Loucy (cell line): ENCODE data around the gene CNRIP1.

Experiments
- H2AFZ ChIP-seq: fragments of 200-600 bp; sonication (generic); 2 replicates; pipeline ENCODE4 v1.6.0; 2016; ENCODE audit warnings: antibody characterized with exemption, mild to moderate bottlenecking, low read length, moderate library complexity
- H3F3A ChIP-seq: fragments of 200-600 bp; 2 replicates; pipeline ENCODE4 v1.6.0; 2016; ENCODE audit warnings: antibody characterized with exemption, low read depth, mild to moderate bottlenecking
- H3K27me3 ChIP-seq: fragments of 200-600 bp; sonication (generic); 2 replicates; pipeline ENCODE4 v1.6.1; 2014; ENCODE audit warnings: low read length, mild to moderate bottlenecking; ENCODE audit not compliant: insufficient read depth, poor library complexity, severe bottlenecking
- H3K36me3 ChIP-seq: fragments of 200-600 bp; sonication (generic); 2 replicates; pipeline ENCODE4 v1.6.1; 2016; ENCODE audit warnings: low read length; ENCODE audit not compliant: insufficient read depth
- H3K4me1 ChIP-seq: fragments of 200-600 bp; sonication (generic); 2 replicates; pipeline ENCODE4 v1.5.1; 2014; ENCODE audit warnings: low read length, mild to moderate bottlenecking; ENCODE audit not compliant: insufficient read depth, poor library complexity, severe bottlenecking
- H3K4me2 ChIP-seq: fragments of 200-600 bp; sonication (generic); 2 replicates; pipeline ENCODE4 v1.6.0; 2014; ENCODE audit warnings: antibody characterized with exemption, low read length, low read depth, mild to moderate bottlenecking; ENCODE audit not compliant: poor library complexity, severe bottlenecking
- H3K4me3 ChIP-seq: fragments of 200-600 bp; sonication (generic); 2 replicates; pipeline ENCODE4 v1.5.1; 2014; ENCODE audit warnings: low read length, mild to moderate bottlenecking, mixed read lengths; ENCODE audit not compliant: poor library complexity, severe bottlenecking
- H3K79me2 ChIP-seq: fragments of 200-600 bp; sonication (generic); 2 replicates; pipeline ENCODE4 v1.6.1; 2014; ENCODE audit warnings: low read length; ENCODE audit not compliant: insufficient read depth
- H3K9ac ChIP-seq: fragments of 200-600 bp; sonication (generic); 2 replicates; pipeline ENCODE4 v1.6.0; 2014; ENCODE audit warnings: mild to moderate bottlenecking, low read depth, low read length, moderate library complexity; ENCODE audit not compliant: poor library complexity, severe bottlenecking
- H3K9me2 ChIP-seq: fragments of 200-600 bp; sonication (generic); replicated peaks from 2 replicates; pipeline ENCODE4 v1.6.1; 2016; ENCODE audit warnings: low read depth, low read length, mixed read lengths
- H3K9me3 ChIP-seq: fragments of 200-600 bp; sonication (generic); 2 replicates; pipeline ENCODE4 v1.6.1; 2014; ENCODE audit warnings: mild to moderate bottlenecking, antibody characterized with exemption, low read length, low read depth; ENCODE audit not compliant: insufficient read depth
- H4K20me1 ChIP-seq: fragments of 200-600 bp; sonication (generic); 2 replicates; pipeline ENCODE4 v1.6.0; 2014; ENCODE audit warnings: antibody characterized with exemption, low read length, mild to moderate bottlenecking; ENCODE audit not compliant: insufficient read depth, poor library complexity, severe bottlenecking
- CTCF ChIP-seq: fragments of 200-600 bp; sonication (generic); conservative IDR thresholded peaks from 2 replicates; pipeline ENCODE4 v1.5.1; 2014; ENCODE audit warnings: mild to moderate bottlenecking, antibody characterized with exemption, low read length
- EZH2phosphoT487 ChIP-seq: fragments of 200-600 bp; IDR thresholded peaks from 2 replicates; pipeline ENCODE4 v1.6.1; 2018; ENCODE audit warnings: antibody characterized with exemption, mild to moderate bottlenecking, moderate library complexity, borderline replicate concordance

CNRIP1 gene

GRCh38 chr2:68245672-68246071 is 74.1 kb downstream of the CNRIP1 start:
- Histone ChIP-seq H3K9ac (no peak overlapping the region), H3K27me3 (no peaks in the 10 kb centered on the region), H3K4me1 (peaks cover 65% of the 10 kb centered on the region), H3K79me2 (peaks cover 100% of the 10 kb centered on the region), H2AFZ (no peak overlapping the region), H3K9me2 (no peaks in the 10 kb centered on the region), H3K9me3 (no peaks in the 10 kb centered on the region), H4K20me1 (peaks cover 100% of the 10 kb centered on the region), H3K36me3 (peaks cover 4% of the 10 kb centered on the region; the same call in 1 of the 2 replicates), H3K4me2 (peak overlapping the region; percentile 99), H3K4me3 (peak overlapping the region; percentile 83), H3F3A (no peaks in the 10 kb centered on the region)
- no peak for TF ChIP-seq EZH2phosphoT487
- no peak for TF ChIP-seq CTCF

GRCh38 chr2:68245066-68245465 is 74.7 kb downstream of the CNRIP1 start:
- Histone ChIP-seq H3K36me3 (peaks cover 4% of the 10 kb centered on the region; the same call in 1 of the 2 replicates), H3K4me3 (peak overlapping the region; percentile 83), H2AFZ (no peak overlapping the region), H3K79me2 (peaks cover 100% of the 10 kb centered on the region), H3K27me3 (no peaks in the 10 kb centered on the region), H3K4me1 (peaks cover 65% of the 10 kb centered on the region), H4K20me1 (peaks cover 100% of the 10 kb centered on the region), H3K9ac (no peak overlapping the region), H3K4me2 (peak overlapping the region; percentile 99), H3K9me3 (no peaks in the 10 kb centered on the region), H3F3A (no peaks in the 10 kb centered on the region), H3K9me2 (no peaks in the 10 kb centered on the region)
- TF ChIP-seq CTCF (no peak), EZH2phosphoT487 (no peak)

GRCh38 chr2:68244456-68244855 is 75.3 kb downstream of the CNRIP1 start:
- peaks cover 100% of the 10 kb centered on the region for H3K79me2 ChIP-seq
- peaks cover 65% of the 10 kb centered on the region for H3K4me1 ChIP-seq
- H3K27me3 ChIP-seq, result no peaks in the 10 kb centered on the region
- H3K9me3 ChIP-seq, result no peaks in the 10 kb centered on the region
- no peak overlapping the region for H2AFZ ChIP-seq
- no peaks in the 10 kb centered on the region for H3F3A ChIP-seq
- no peaks in the 10 kb centered on the region for H3K9me2 ChIP-seq
- peak overlapping the region; percentile 83 for H3K4me3 ChIP-seq
- H3K4me2 ChIP-seq, result peak overlapping the region; percentile 99
- H3K9ac ChIP-seq, result no peak overlapping the region
- TF ChIP-seq CTCF (peak; percentile 49), EZH2phosphoT487 (no peak)
- peaks cover 100% of the 10 kb centered on the region for H4K20me1 ChIP-seq
- H3K36me3 ChIP-seq, result peaks cover 7% of the 10 kb centered on the region
